ENCODE results near the gene FAM162A.
A peak's percentile ranks its signal among the peaks of the same experiment; 100 is the strongest.

The FAM162A gene

GRCh38 chr3:122377975-122378374, 6.0 kb upstream of the FAM162A start:
- DNase-seq: no peak
- in situ Hi-C loops (cut with HindIII; ENCODE audit: low pct_ligation_motif_present, low pct_unique_long_range_greater_than_20kb, low sequenced_read_pairs): no loop called here

- in situ Hi-C loops (cut with HindIII; ENCODE audit: low pct_ligation_motif_present, low pct_unique_long_range_greater_than_20kb, low sequenced_read_pairs): no loop called here
- DNase-seq: peak; percentile 83
Observed at GRCh38 chr3:122382888-122383666, 905 bp upstream of the FAM162A start, which contains the start of gene MIX23. MIX23 (minus strand) TSS chr3:122383231; CDS start chr3:122383224, 7 bp downstream.

GRCh38 chr3:122387709-122388108, 3.7 kb downstream of the FAM162A start:
- in situ Hi-C loops (cut with HindIII; ENCODE audit: low pct_ligation_motif_present, low pct_unique_long_range_greater_than_20kb, low sequenced_read_pairs): no loop called here
- no peak for DNase-seq

- no peak for DNase-seq
- in situ Hi-C loops (cut with HindIII; ENCODE audit: low pct_ligation_motif_present, low pct_unique_long_range_greater_than_20kb, low sequenced_read_pairs): no loop called here
Observed at GRCh38 chr3:122389197-122389596, 5.2 kb downstream of the FAM162A start.

- in situ Hi-C loops (cut with HindIII; ENCODE audit: low pct_ligation_motif_present, low pct_unique_long_range_greater_than_20kb, low sequenced_read_pairs): no loop called here
Observed at GRCh38 chr3:122389892-122390291, 5.9 kb downstream of the FAM162A start.

GRCh38 chr3:122390665-122391064, 6.7 kb downstream of the FAM162A start:
- in situ Hi-C loops (cut with HindIII; ENCODE audit: low pct_ligation_motif_present, low pct_unique_long_range_greater_than_20kb, low sequenced_read_pairs): no loop called here
- no peak for DNase-seq

More at GRCh38 chr3:122389892-122390291, 5.9 kb downstream of the FAM162A start:
- DNase-seq: no peak

GRCh38 chr3:122391681-122392446, 7.9 kb downstream of the FAM162A start:
- in situ Hi-C loops (cut with HindIII; ENCODE audit: low pct_ligation_motif_present, low pct_unique_long_range_greater_than_20kb, low sequenced_read_pairs): no loop called here
- DNase-seq: no peak

GRCh38 chr3:122392868-122393844, 9.2 kb downstream of the FAM162A start:
- peak; percentile 53 for DNase-seq
- in situ Hi-C loops (cut with HindIII; ENCODE audit: low pct_ligation_motif_present, low pct_unique_long_range_greater_than_20kb, low sequenced_read_pairs): no loop called here

GRCh38 chr3:122394173-122394572, 10.2 kb downstream of the FAM162A start:
- in situ Hi-C loops (cut with HindIII; ENCODE audit: low pct_ligation_motif_present, low pct_unique_long_range_greater_than_20kb, low sequenced_read_pairs): no loop called here
- DNase-seq: no peak

GRCh38 chr3:122395582-122395981, 11.6 kb downstream of the FAM162A start:
- in situ Hi-C loops (cut with HindIII; ENCODE audit: low pct_ligation_motif_present, low pct_unique_long_range_greater_than_20kb, low sequenced_read_pairs): no loop called here
- DNase-seq: no peak

- in situ Hi-C loops (cut with HindIII; ENCODE audit: low pct_ligation_motif_present, low pct_unique_long_range_greater_than_20kb, low sequenced_read_pairs): no loop called here
- no peak for DNase-seq
Observed at GRCh38 chr3:122396511-122396910, 12.5 kb downstream of the FAM162A start.

- DNase-seq: no peak
- in situ Hi-C loops (cut with HindIII; ENCODE audit: low pct_ligation_motif_present, low pct_unique_long_range_greater_than_20kb, low sequenced_read_pairs): no loop called here
Observed at GRCh38 chr3:122397201-122397600, 13.2 kb downstream of the FAM162A start.

- in situ Hi-C loops (cut with HindIII; ENCODE audit: low pct_ligation_motif_present, low pct_unique_long_range_greater_than_20kb, low sequenced_read_pairs): no loop called here
- DNase-seq: no peak
Observed at GRCh38 chr3:122398920-122399319, 14.9 kb downstream of the FAM162A start.

- in situ Hi-C loops (cut with HindIII; ENCODE audit: low pct_ligation_motif_present, low pct_unique_long_range_greater_than_20kb, low sequenced_read_pairs): no loop called here
- no peak for DNase-seq
Observed at GRCh38 chr3:122403489-122403888, 19.5 kb downstream of the FAM162A start.

GRCh38 chr3:122405015-122405414, 21.0 kb downstream of the FAM162A start:
- in situ Hi-C loops (cut with HindIII; ENCODE audit: low pct_ligation_motif_present, low pct_unique_long_range_greater_than_20kb, low sequenced_read_pairs): no loop called here
- no peak for DNase-seq

- DNase-seq: no peak
Observed at GRCh38 chr3:122406198-122406597, 22.2 kb downstream of the FAM162A start.

GRCh38 chr3:122407946-122408345, 24.0 kb downstream of the FAM162A start:
- in situ Hi-C loops (cut with HindIII; ENCODE audit: low pct_ligation_motif_present, low pct_unique_long_range_greater_than_20kb, low sequenced_read_pairs): no loop called here
- no peak for DNase-seq

More at GRCh38 chr3:122406198-122406597, 22.2 kb downstream of the FAM162A start:
- in situ Hi-C loops (cut with HindIII; ENCODE audit: low pct_ligation_motif_present, low pct_unique_long_range_greater_than_20kb, low sequenced_read_pairs): no loop called here

- DNase-seq: no peak
- in situ Hi-C loops (cut with HindIII; ENCODE audit: low pct_ligation_motif_present, low pct_unique_long_range_greater_than_20kb, low sequenced_read_pairs): no loop called here
Observed at GRCh38 chr3:122409446-122409845, 25.5 kb downstream of the FAM162A start.

- in situ Hi-C loops (cut with HindIII; ENCODE audit: low pct_ligation_motif_present, low pct_unique_long_range_greater_than_20kb, low sequenced_read_pairs): no loop called here
- DNase-seq: no peak
Observed at GRCh38 chr3:122410111-122410510, 26.1 kb downstream of the FAM162A start.

All from ACHN (cell line).